HG03097 (cell line): ENCODE data around the gene HUWE1.

Experiments
- ATAC-seq: cut with Tn5 transposase; IDR thresholded peaks from one replicate; pipeline ENCODE4 v1.9.1; 2021; ENCODE audit not compliant: unreplicated experiment, low FRiP score

The HUWE1 gene

DNA sequence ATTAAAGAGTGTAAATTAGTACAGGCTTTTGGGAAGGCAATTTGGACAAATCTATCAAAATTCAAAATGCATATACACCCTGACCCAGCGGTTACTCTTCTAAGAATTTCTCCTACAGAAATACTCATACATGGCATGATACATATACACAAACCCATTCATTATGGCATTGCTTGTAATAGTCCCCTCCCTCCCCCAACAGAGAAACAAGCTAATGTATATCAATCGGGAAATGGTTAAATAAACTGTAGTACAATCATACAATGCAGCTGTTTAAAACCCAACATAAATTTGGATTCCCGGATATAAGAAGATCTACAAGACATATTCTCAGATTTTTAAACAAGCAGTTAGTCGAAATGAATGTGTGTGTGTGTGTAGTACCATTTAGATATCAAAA lies 808 bp downstream of the HUWE1 start:
- ATAC-seq = no peak

DNA sequence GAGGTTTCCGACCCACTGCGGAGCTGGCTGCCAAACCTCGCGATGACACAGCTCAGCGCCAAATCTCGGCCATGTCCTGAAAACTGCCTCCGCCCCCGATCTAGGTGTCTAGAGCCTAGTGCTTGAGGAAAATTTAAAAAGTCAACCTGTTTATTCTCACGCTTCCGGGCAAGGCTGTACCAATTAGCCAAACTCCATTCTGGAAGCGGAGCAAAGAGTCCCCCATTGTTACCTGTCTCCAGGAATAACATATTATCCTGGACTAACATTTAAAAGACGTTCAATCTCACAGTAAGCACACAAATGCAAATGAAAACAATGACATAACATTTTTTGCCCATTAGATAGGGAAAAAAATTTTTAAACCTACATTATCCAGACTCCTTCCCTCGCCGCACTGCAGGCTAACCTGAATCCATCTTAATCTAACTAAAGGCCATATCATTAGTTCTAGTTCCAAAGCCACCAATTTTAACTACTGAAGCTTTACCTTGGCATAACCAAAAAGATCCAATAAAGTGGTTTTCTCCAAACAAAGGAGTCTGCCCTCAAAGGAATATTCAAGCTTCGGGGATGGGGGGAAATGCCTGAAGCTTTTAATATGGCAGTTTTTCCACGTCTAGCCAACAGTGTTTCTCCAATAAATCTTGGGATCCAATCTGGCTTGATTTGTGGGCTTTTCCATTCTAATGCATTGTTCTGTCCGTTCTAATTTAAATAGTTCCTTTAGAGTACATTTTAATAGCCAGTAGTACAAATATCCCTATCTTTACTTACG lies 1.9 kb downstream of the HUWE1 start:
- no peak for ATAC-seq

DNA sequence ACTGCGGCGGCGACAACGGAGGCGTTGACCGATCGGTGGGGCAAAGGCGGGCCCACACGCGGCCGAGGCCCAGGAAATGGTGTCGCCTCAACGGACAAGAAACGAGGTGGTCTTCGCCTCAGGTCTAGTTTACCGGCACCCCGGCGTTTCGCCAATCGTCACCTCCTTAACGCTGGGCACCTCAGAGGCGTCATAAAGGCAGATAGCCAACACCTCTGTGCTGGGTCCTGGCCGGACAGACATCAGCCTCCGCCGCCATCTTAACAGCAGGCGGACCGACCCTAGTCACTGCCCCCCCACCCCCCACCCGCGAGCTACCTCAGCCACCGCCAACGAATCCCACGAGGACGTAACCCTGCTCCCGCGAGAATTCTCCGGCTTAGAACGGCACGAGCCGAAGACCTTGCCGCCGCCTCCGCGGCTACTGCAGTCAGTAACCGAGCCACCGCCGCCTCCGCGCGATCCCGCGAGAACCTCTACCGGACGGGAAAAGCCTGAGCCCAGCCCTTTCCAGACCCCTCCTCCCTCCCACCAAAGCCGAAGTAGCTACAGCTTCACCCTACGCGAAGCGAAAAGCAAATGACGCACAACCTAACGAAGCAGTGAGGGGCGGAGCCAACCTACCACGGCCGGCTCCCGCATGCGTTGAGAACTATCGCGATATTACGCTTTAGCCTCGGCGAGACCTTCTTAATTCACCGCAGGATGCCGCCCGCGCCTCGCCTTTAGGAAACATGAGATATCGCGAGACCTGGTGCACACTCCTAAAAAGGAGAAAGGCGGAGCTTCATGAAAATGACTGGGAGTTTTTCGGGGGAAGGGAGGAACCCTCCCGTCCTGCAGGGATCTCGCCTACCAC lies 2.7 kb downstream of the HUWE1 start:
- ATAC-seq = peak; percentile 63

DNA sequence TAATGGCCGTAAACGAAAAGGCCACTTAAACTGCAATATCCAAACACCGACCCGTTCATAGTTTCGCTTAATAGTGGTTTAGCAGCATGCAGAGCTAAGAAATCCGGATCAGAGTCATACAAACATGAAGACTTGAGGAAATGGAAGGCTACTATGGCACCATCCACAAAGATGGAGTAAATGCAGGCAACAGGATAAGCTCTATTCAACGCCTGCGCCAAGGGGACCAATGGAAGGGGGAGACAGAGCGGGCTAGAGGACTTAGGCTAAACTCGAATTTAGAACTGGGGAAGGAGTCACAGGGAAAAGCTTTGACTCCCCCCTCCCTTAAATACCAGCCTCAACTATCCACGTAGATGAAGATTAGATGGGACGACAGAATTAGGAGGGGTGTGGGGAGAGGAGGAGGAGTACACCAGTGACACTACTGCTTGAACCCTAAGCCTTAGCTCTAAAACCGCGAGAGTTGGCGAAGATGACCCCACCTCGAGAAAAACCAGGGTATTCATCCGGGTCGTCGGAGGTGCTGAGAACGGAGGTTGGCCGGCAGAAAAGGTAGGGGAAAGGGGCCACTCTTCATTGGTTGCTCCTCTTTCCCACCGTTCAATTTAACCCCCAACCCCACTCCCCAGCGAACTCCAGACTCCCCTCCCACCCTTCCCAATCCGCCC lies 3.5 kb downstream of the HUWE1 start:
- no peak for ATAC-seq

DNA sequence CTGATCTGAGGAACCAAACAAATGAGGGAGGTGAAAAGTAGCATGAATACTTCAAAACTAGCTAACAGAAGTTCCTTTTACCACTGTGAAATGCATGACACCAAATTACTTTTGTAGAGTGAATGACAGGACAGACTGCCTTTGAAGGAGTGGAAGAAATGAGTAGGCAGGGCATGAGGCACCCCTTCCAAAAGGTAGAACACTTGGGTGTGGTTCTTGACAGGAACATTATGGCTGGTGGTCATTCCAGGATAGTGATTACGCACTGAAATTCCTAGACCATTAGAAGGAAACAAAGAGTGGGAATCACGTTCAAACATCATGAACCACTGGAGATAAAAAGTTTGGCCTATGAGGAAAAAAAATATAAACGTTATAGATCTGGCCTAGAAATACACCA lies 4.9 kb downstream of the HUWE1 start:
- ATAC-seq = no peak

DNA sequence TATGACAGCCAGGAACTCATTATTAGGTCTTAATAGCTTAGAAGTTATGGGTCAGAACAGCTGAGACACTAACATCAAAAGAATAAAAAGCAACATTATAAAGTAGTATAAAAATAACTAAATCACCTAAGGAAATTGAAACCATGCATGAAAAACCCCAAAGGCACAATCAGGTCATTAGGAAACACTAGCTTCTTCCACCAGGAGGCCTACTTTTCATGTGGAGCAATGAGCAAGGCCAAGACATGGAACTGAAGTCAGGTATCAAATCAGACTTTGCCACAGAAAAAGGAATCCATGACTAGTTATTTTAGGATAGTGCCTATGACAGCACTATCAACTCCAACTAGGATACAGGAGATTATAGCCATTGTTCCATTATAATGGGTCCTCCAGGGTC lies 7.9 kb downstream of the HUWE1 start:
- ATAC-seq = no peak

DNA sequence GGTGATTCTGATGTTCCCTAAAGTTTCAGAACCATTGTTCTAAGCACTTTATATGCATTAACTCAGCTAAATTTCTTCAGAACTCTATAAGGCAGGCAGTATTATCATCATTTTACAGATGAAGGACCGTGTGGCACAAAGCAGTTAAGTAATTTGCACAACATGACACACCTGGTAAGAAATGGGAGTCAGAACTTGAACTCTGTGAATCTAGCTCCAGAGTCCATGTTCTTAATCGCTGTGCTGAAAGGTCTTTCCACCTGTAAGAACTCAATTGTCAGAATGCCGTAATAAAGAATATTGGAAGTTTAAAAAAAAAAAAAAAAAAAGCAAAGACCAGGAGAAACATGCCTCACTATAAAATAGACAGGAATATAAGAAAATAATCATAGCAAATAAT lies 9.2 kb downstream of the HUWE1 start:
- no peak for ATAC-seq

DNA sequence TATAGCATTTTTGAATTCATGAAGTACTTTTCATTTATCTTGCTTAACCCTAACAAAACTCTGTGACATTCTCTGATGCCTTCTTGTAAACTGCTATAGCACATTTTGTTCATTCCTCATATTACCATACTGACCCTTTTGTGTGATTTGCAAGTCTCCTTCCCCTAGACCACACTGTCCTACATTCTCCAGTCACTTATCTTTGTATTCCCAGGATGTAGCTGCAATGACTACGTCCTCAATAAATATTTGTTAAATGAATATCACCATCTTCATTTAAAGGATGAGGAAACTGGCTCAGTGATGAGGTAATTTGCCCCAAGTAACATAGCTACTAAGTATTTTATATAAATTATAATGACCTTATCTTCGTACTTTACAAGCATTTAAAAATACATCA lies 11.9 kb downstream of the HUWE1 start:
- no peak for ATAC-seq

DNA sequence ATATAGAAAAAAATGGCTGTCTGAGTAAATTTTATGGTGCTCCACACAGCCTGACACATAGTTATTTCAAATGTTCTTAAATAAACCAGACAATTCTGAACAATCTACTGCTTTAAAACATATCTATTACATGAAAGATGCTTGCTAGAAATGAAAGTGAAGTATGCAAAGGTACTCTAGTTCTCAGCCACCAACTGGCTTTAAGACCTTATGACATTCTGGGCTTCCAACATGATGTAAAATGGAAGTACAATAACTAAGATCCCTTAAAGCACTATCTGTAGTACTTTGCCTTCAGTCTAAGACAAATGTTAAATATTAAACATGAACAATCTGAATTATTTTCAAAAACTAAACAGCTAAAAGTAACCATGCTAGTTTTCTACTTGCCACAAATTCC lies 17.3 kb downstream of the HUWE1 start:
- ATAC-seq = no peak

DNA sequence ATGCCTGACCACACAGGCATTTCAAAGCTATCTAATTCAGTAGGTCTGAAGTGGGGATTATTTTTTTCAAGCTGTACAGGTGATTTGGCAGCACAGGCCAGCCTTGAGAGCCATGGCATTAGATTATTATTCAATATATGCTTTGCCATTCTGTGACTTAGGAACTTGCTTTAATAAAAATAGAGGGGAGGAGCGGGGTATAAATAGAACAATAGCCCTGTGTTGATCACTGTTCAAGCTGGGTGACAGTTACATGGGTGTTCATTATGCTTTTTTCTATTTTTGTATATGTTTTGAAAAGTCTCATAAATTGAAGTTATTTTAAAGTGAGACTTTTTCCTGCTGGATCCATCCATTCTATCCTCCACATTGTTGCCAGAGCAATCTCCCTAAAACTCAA lies 20.3 kb downstream of the HUWE1 start:
- no peak for ATAC-seq

DNA sequence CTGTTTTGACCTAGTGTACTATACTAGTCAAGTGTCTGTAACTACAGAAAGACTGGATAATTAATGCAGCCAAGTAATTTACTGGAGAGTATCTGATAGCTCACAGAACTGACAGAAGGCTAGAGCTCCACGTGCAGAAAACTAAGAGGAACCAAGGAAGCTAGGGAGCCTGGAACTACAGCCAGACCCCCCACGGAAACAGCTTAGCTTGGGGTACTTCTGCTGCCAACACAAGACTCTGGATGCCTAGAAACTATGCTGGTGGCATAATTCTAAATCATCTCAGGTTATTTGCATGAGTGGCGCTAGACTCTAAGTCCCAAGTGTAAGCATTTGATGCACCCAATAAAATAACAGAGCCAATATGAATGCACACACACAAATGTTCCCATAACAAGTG lies 26.5 kb downstream of the HUWE1 start:
- ATAC-seq = no peak

DNA sequence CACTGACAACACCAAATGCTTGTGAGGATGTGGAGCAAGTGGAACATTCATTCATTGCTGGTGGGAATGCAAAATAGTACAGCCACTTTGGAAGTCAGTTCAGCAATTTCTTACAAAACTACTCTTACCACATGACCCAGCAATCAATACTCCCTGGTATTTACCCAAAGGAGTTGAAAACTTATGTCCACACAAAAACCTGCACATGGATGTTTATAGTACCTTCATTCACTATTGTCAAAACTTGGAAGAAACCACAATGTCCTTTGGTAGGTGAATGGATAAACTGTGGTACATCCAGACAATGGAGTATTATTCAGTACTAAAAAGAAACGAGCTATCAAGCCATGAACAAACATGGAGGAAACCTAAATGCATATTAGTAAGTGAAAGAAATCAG lies 27.5 kb downstream of the HUWE1 start:
- ATAC-seq = no peak

DNA sequence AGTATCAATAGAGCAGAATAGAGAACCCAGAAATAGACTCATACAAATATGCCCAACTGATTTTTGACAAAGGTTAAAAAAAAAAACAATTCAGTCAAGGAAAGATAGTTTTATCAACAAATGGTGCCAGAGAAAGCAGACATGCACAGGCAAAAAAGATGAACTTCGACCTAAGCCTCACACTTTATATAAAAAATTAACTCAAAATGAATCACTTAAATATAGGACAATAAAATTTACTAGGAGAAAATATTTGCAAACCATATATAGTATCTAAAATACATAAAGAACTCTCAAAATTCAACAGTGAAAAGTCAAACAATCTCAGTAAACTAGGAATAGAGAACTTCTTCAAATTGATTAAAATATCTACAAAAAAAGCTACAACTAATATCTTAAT lies 29.7 kb downstream of the HUWE1 start:
- ATAC-seq = no peak

DNA sequence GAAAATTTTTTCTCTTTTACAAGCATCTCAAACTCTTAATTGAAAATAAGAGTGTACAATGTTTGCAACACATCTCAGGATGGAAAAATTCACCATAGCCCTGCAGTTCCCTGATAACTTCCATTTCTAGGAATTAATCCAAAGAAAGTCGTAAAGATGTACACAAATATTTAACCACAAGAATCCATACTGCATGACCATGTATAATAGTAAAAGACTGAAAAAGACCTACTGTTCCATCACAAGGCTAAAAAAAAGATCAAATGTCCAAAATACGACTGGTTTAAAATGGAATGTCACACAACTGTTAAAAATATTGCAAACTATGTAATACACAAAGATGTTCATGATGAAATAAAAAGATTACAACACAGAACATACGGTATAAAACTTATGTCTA lies 32.1 kb downstream of the HUWE1 start:
- no peak for ATAC-seq

DNA sequence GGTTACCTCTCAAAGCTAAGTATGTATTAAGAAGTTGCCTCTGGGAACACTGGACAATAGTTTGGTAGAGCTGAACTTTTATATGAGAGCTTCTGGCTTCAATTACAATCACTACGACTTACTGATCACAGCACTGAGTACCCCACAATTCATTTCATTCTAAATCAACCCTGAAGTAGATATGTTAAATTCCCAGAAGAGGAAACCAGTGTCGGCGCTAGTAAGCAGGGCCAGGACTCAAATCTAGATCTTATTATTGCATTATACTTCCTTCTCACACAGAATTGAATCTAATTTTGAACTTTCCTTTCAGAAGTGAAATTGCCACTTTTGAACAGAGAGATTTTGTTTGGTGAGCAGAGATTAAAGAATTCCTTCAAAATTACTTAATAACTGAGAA lies 41.8 kb downstream of the HUWE1 start:
- no peak for ATAC-seq

DNA sequence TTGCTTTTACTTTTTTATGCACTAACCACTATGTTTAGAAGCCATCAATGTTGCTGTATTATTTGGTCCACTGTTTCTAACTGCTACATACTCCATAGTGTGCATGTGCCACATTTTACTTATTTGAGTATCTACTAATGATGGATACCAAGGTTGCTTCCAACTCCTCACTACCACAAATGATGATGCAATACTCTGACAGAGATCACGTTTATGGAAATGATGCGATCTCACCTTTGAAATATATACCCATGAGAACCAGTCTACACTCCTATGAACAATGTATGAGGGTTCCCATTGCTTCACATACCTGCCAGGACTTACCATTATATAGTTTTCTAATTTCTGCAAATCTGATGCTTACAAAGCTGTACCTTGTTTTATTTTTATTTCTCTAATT lies 44.2 kb downstream of the HUWE1 start:
- ATAC-seq = no peak

DNA sequence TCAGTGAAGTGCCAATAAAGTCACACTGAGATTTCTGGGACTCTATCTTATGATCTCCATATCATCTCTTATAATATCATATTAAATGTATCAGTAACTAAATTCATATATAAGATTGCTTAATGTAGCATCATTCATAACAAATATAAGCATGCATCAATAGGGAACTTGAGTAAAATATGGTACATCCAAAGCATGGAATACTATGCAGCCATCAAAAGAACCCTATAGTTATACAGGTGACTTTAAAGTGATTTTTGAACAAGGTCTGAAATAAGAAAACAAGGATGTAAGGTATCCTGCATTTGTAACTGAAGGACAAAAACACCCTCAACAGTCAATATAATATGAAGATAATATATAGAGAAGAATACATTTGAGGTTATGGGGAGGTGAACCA lies 47.3 kb downstream of the HUWE1 start:
- ATAC-seq = no peak

DNA sequence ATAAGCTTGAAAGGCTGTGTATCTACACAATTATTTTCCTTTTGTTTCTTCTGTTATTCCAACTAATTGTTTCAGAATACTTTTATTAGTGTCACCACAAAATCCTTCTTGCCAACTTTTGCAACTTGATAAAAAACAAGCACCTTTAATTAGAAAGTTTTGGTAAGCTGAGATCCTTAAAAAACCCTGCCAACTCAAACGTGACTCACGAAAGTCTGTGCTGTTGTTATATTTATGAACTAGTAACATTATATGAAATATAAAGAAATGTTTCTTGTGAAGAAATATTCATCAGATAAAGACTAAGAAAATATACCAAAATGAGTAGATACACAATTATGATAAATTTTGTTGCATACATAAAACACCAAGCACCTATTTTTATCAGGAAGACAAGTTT lies 49.0 kb downstream of the HUWE1 start:
- no peak for ATAC-seq

DNA sequence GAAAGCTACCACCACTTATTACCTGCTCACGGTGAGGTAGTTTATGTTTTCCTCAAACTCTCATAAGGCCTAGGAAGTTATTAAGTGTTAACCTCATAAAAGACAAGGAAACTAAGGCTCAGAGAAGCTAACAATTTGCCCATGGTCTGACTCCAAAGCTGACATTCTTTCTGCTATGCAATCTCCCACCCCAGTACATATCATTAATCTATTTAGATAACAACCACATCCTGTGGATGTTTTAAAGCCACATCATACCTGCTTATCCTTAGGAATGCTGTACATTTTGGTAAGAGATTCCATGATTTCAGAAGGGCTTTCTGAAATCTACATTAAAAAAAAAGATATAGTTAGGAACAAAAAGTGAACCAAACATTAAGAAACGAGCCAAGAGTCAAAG lies 55.4 kb downstream of the HUWE1 start:
- ATAC-seq = no peak

DNA sequence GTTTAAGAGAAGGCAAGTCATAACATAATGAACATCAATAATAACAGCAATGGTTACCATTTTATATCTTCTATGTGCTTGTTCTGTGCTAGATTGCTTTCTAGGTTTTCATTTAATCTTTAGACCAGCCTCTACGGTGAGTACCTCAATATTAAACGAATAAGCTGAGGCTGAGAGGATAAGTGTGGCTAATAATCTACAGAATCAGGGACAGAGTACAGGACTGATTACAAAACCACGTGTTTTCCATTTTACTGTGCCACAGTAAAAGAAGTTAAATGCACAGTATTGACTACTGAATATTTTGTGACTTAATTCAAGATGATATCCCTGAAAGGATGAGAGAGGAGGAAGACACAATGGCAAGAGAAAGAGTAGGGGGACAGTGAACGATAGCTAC lies 56.3 kb downstream of the HUWE1 start:
- ATAC-seq = no peak

DNA sequence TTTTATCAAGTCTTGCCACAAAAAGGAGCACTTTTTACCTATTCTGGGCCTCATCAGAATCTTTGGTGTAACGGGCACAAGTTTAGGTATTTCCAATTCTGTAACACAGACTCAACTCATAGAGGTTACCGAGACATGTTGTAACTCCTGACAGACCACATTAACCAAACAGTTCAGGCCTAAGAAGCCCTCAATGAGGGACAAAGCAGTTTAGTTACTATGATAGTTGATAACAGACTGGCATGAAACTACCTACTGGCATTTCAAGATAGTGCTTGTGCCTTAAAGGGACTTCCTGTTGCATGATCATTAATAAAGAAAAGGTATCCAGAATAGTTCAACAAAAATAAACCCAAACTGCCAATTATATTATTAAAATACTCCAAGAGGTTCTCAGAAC lies 64.1 kb downstream of the HUWE1 start:
- ATAC-seq = no peak
